NCI-H2107 treated with DMSO at 0.1 percent for 48 hours (cell line): ENCODE measurements around the gene FARP2.
"Not testable (repeated sequence)": the region's sequence is repeated elsewhere in the genome, so short reads cannot be mapped to it uniquely, and the experiment has no call there.

Experiments used
- DNase-seq: peaks from one replicate; lab custom pipeline; 2025; ENCODE audit not compliant: unreplicated experiment; lab: John Stamatoyannopoulos, UW

Gene FARP2

DNA sequence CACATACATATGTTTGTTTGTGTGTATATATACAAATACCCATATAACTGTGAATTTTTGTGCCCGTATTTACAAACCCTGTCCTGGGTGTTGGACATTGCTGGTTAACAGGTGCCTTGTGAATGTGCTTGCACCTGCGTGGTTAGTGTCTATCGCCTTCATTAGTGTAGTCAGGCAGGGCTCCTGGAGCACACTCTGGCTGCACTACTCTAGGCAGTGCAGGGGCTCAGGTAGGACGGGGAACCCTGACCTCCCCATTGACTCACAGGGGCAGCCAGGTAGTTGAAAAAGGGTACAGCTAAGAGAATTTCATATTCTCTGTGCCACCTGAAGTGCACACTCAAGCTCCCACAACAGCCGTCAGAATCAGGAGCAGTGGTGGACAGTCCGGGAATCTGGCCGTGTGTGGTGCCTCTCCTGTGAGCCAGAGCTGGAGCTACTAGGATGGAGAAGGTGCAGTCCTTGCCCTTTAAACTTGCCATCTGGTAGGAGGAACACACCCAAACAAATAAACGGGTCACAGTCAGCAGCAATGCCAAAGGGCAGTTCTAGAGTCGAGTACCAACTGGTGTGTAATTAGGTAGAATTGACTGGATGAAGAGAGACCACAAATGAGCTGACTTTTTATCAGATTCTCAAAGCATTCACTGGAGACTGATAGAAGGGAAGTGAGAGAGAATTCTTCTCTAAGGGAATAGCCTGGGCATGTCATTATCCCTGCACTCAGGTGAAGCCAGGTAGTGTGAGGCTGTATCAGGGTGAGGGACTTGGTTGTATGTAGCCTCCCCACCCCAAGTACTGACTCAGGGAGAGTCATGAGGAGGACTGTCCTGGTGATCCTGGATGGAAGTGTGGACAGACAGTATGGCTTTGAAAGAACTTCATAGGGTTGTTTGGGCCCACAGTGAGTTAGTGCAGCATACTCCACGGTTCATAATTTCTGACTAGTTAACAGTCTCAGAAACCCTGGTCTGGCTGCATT, 44.1 kb downstream of the FARP2 start:
- DNase-seq, result no peak

DNA sequence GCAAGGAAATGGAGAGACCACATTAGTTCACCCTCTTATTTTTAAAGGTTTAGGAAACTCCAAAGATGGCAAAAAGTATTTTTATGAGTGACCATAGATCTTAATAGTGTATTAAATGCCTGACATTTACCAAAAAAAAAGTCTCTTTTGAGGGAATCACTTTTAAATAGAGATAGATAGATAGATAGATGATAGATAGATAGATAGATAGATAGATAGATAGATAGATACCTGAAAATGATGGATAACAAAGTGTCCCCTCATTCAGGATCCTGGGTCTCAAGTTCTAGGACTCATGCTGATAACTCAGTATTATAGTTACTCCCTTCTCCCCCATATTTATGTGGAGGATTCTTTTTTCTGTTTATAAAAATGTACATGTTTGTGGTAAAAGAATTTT, 52.8 kb downstream of the FARP2 start:
- no peak for DNase-seq

DNA sequence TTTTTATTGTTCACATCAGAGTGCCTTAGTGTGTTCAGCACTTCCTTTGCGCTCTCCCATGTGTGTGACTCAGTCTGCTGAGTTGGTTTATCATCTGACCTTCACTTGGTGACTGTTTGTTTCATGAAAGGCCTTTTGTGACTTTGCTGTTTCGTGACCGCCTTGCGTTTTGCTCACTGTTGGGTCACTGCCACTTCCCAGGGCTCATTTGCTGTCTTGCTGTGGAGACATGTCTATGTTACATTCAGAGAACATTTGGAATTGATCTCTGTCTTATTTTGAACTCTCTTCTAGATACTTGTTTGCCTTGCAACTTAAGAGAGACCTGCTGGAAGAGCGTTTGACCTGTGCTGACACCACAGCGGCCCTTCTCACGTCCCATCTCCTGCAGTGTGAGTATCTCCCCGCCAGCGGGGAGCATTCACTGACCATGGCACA, 54.7 kb downstream of the FARP2 start:
- no peak for DNase-seq

DNA sequence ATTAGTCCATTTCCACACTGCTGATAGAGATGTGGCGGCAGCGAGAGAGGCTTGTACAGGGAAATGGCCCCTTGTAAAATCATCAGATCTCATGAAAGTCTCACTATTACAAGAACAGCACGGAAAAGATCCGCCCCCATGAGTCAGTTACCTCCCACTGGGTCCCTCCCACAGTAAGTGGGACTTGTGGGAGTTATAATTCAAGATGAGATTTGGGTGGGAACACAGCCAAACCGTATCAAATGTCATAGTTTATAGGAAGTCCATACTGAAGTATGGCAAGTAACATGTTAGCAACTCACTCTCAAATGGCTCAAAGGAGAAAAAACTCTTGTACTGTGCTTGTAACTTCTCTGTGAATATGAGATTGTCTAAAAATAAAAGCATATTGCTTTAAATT, 56.1 kb downstream of the FARP2 start:
- peak; percentile 68 for DNase-seq

DNA sequence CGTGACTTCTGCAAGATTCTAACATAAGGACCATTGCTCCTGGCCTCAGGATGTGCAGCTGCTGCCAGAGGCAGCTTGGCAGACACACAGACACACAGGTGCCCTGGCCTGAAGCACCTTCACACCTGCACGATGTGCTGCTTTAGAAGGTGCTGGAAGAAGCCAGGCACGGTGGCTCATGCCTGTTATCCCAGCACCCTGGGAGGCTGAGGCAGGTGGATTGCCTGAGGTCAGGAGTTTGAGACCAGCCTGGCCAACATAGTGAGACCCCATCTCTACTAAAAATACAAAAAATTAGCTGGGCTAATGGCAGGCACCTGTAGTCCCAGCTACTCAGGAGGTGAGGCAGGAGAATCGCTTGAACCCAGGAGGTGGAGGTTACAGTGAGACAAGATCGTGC, 57.4 kb downstream of the FARP2 start:
- not testable (repeated sequence) for DNase-seq

DNA sequence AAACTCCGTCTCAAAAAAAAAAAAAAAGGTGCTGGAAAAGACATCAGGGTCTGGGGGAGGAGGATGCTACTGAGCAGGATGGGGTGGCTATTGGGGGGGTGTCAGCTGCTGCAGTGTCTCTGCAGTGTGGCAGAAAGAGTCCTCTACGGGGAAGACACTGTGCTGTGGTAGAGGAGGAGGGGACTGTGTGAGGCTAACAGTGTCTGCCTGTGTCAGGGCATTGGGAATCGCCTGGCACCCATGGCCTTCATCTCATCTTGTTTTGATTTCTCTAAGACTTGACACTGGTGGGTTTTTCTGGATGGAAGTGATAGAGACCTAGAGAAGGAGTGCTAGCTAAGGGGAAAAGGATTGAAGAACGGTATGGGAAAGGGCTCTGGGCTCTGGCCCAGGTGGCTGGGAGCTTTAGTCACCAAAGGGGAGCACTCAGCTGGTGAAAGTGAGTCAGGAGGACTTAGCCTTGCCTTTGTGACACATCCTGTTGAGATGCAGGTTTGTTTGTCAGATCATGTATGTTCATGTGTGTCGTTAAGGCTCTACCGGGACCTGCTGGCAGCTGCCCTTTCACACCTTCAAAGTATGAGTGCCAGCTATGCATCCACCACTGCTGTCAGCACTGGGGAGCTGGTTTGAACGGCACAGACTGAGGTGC, 58.0 kb downstream of the FARP2 start:
- DNase-seq, result no peak

DNA sequence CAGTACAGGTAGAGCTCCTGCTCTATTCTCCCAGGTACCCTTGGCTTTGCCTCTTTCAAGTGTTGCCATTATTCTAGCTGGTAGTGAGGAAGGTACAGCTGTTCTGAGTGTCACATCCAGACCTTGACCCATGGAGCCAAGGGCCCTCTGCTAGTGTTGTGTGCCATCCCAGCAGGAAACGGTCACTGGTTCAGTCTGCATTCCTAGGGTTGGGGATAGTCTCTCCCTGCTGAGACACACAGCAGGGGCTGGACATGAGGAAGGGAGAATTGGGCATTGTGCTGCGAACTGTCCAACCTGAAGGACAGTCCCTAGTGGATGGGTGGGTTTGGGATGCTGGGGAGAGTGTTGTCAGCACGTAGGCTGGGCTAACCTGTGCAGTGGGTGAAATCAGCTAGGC, 59.1 kb downstream of the FARP2 start:
- DNase-seq, result no peak

DNA sequence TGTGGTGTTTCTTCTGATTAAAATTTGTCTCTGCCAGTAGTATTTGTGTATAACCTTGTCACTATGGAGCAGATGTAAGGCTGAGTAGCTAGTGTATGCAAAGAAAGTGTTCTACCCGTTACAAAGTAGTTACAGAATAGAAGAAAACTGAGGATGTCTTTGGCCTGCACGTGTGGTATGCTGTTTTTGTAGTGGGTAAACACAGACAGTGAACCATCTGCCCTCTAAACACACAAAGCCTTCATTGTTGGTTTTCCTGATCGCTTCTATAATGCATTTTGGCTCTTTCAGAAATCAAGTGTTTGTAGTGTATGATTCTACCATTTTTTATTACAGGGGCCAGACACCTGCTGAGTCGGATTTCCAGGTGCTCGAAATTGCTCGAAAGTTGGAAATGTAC, 61.5 kb downstream of the FARP2 start:
- DNase-seq, result peak; percentile 84

DNA sequence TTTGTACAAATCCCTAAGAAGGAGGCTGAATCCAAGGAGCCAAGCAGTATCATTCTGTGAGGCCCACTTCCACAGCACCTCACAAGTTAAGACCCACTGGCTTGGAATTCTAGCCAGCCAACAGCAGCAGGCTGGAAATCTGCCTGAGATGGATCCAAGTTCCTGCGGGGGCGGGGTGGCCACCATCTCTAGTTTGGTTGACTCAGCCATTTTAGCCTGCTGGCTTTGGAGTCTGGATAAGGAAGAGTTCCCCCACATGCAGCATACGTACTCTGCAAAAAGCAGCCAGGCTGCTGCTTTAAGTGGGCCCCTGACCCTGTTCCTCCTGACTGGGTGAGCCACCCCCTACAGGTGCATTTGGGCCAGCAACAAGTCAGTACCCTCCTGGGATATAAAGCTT, 65.2 kb downstream of the FARP2 start:
- no peak for DNase-seq

DNA sequence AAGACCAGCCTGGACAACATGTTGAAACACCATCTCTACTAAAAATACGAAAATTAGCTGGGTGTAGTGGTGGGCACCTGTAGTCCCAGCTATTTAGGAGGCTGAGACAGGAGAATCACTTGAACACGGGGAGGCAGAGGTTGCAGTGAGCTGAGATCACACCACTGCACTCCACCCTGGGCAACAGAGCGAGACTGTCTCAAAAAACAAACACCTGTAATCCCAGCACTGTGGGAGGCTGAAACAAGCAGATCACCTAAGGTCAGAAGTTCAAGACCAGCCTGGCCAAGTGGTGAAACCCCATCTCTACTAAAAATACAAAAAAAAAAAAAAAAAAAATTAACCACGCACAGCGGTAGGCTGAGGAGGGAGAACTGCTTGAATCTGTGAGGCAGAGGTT, 65.9 kb downstream of the FARP2 start:
- not testable (repeated sequence) for DNase-seq

DNA sequence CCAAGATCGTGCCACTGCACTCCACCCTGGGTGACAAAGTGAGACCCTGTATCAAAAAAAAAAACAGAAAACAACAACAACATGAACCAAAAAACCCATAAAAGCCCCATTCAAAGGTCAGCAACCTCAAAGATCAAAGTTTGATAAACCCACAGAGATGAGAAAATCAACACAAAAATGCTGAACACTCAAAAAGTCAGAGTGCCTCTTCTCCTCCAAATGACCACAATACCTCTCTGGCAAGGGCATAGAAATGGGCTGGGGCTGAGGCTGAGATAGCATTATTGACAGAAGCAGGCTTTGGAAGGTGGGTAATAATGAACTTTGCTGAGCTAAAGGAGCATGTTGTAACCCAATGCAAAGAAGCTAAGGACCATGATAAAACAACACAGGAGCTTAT, 66.3 kb downstream of the FARP2 start:
- DNase-seq, result no peak

DNA sequence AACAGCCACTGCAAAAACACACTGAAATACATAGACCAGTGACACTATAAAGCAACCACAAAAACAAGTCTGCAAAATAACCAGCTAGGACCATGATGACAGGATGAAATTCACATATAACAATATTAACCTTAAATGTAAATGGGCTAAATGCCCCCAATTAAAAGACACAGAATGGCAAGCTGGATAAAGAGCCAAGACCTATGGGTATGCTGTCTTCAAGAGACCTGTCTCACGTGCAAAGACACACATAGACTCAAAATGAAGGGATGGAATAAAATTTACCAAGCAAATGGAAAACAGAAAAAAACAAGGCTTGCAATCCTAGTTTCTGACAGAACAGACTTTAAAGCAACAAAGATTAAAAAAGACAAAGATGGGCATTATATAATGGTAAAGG, 67.4 kb downstream of the FARP2 start:
- not testable (repeated sequence) for DNase-seq

DNA sequence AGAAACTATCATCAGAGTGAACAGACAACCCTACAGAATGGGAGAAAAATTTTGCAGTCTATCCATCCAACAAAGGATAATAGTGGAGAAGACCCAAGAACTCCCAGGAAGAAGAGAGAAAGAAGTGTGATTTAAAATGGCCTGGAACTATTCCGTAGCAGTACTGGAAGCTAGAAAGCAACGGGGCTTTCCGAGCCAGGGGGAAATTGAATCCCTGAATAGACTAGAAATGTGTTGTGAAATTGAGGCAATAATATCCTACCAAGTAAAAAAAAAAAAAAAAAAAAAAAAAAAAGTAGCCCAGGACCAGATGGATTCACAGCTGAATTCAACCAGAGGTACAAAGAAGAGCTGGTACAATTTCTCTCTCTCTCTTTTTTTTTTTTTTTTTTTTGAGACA, 69.3 kb downstream of the FARP2 start:
- DNase-seq, result no peak

DNA sequence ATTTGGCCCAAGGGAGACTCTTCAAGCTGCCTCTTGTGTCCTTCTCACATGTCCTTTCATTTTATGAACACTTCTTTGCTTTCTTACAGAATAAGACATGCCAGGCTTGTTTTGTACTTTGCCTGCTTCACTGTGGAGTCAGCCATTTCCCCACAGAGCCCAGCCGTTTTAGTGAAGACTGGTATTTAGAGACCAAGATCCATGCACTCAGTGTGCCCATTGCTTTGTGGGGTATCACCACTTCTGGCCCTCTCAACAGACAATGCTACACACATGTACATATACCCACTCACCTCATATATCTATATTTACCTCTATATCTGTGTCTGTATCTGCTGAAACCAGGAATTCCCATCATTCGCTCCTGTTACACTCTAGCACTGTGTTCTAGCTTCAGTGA, 74.1 kb downstream of the FARP2 start:
- DNase-seq, result no peak

DNA sequence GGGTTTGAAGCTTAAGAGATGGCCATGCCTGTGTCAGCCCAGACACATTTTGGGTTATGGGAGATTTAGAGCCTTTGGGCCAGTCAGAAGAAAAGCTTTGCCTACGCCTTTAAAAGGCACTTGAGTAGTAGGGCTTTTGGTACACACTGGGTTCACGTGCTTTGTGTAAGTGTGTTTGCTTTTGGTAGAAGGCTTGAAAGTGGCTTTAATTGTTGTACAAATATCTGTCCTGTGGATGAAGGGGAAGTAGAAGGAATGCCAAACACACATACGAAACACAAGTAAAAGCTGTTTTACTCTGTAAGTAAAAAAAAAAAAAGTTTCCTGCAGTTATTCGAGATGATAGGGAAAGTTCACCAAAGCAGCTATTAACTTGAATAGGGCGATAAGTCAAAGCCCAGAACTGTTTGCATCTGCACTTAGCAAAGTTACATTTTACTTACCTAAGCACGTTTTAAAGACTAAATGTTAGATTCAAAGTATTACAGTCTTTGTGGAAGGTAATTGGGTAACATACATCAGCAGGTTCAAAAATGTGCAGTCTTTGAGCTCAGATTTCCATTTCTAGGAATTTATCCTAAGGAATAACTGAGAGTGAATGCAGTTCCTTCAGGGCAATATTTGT, 76.9 kb downstream of the FARP2 start:
- DNase-seq, result peak; percentile 6

DNA sequence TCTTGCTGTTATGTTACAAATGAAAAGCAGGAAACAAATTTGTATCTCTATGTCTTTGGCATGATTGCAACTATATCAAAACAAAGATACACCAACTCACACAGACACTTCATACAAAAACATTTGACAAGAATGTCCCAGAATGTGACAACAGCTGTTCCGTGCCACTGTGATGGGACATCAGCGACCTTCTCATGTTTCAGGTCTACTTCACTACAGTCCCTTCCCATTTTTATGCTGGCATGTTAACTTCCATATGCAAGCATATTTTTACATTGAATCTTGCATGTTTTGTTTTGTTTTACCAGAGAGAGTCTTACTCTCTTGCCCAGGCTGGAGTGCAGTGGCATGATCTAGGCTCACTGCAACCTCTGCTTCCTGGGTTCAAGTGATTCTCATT, 81.1 kb downstream of the FARP2 start:
- no peak for DNase-seq

DNA sequence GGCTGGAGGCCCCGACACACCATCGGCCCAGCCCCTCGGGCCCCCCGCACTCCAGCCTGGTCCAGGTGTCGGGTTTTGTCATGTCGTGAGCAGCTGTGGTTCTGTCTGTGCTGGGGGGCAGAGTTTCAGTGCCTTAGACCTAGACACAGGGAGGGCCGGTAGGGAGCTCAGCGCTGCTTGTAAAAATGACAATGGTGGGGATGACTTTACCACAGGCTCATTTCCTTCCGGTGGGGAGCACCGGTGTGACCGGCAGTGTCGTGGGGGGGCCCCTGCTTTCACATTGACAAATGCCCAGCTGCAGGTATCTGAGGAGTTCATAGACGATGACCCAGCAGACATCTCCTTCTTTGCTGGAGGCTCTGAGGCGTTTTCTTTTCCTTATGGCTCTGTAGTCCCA, 85.4 kb downstream of the FARP2 start:
- no peak for DNase-seq

DNA sequence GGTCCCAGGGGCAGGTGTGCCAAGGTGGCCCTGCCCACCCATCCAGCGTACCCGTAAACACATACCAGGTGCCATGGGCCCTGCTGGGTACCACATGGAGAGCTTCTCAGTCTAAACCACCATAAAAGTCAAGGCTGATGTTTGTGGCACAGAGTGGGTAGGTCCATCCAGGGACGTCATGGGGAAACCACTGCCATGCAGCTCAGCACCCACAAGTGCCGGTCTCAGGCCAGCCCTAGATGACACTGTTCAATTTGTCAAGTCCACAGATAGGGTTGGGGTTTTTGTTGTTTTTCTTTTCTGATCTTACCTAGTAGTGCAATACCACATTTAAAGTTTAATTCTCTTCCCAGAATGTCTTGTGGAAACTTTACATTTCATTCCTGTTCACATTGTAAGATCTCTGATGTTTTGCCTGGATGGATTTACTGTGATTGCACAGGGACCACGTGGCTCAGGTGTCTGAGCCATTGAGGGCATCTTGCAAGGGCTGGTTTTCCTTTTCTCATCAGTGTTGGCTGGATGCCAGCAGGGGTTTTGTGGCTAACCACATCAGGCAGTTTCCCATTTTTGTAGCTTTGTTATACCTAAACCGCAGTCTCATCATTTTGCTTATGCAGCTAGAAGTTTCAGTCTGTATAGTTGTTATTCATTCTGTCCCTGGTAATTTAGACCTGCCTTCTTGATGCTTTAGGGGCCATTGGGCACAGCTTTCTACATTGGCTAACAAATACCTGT, 87.6 kb downstream of the FARP2 start:
- peak; percentile 92 for DNase-seq

DNA sequence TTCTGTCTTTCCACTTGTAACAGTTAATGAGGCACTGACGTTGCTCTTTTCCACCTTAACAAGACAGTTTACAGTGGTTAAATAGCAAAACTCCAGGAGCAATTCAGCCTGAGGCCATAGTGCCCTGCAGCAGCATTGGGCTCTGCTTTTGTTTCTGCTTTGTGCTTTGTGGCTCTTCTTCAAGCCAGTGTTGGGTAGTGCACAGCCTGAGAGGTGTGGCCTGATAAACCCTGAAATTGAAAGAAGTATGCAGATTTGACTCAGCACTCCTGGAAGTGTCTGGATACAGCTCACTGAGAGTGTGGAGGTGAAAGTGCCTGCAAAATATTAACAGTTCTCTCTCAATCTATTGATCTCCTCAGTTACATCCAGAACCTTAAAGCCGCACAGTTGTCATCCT, 89.3 kb downstream of the FARP2 start:
- DNase-seq, result no peak

DNA sequence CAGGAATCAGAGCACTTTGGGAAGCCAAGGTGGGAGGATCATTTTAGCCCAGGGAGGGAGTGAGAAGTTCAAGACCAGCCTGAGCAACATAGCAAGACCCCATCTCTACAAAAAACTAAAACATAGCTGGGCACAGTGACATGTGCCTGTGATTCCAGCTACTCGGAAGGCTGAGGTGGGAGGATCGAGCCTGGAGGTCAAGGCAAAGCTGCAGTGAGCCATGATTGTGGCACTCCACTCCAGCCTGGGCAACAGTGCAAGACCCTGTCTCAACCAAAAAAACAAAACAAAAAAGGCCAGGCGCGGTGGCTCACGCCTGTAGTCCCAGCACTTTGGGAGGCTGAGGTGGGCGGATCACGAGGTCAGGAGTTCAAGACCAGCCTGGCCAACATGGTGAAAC, 94.0 kb downstream of the FARP2 start:
- not testable (repeated sequence) for DNase-seq

DNA sequence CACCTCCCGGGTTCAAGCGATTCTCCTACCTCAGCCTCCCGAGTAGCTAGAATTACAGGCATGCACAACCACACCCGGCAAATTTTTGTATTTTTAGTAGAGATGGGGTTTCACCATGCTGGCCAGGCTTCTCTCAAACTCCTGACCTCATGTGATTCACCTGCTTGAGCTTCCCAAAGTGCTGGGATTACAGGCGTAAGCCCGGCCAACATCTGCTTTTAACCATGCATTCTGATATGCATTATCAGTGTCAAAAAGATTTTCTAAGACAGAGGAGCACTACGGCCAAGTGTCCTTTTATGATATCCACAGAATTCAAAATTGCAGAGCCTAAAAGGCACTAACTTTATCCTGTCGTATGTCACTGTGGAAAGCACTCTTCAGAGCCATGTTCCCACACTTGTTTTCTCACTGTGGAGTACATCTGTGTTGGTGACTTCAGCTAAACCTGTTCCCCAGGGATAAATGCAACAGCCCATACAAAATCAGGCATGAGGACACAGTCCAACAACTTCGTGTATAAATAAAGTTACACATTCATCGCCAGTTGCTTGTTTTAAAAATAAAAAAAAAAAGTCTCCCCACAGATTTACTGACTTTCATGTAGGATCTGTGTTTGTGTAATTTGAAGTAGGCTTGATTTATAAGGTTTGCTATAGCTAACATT, 95.9 kb downstream of the FARP2 start:
- no peak for DNase-seq
